Right atrium auricular region (tissue), 2 donors: ENCODE data around the gene IP6K2. TPM values are rescaled to one million over a fixed set of nuclear protein-coding genes. Genes with fewer than 3 reads are reported as not detected.

Source experiments
- DNase-seq: peaks from one replicate; pipeline ENCODE4 v3.0.0-alpha.2; 2019; ENCODE audit warnings: low spot score
- H3K27ac ChIP-seq, 2 donors: fragments of 200-600 bp; sonication (generic); 1 replicate in 1 of 2; 2 replicates in 1 of 2; pipeline ENCODE4 v1.5.1; 2016 to 2019
- H3K27me3 ChIP-seq, 2 donors: fragments of 200-600 bp; sonication (generic); one replicate each; pipeline versions ENCODE4 v1.5.1 to v1.6.0; 2017 to 2019
- H3K36me3 ChIP-seq: fragments of 200-600 bp; sonication (generic); one replicate; pipeline ENCODE4 v1.5.1; 2016
- H3K4me1 ChIP-seq, 2 donors: fragments of 200-600 bp; sonication (generic); one replicate each; pipeline versions ENCODE4 v1.5.1 to v1.6.0; 2017 to 2019
- H3K4me3 ChIP-seq, 2 donors: fragments of 200-600 bp; sonication (generic); 1 replicate in 1 of 2; 2 replicates in 1 of 2; pipeline ENCODE4 v1.5.1; 2017 to 2019; ENCODE audit warnings: mild to moderate bottlenecking in 1 of 2, moderate library complexity in 1 of 2
- H3K9me3 ChIP-seq, 2 donors: fragments of 200-600 bp; sonication (generic); one replicate each; pipeline ENCODE4 v1.5.1; 2019
- CTCF ChIP-seq, 2 donors: fragments of 200-600 bp; sonication (generic); IDR thresholded peaks; one replicate each; pipeline ENCODE4 v1.5.1; 2019; ENCODE audit warnings: antibody characterized with exemption in 2 of 2
- total RNA-seq, 2 donors: library from RNA; depleted of rRNA; stranded (reverse); fragments of >200 nt; gene quantifications; one replicate each; pipeline ENCODE4 v1.1.0, GENCODE V29; 2016

The IP6K2 gene
- total RNA-seq, 2 donors from 2014 or later = 35.7 to 39.6 TPM

GRCh38 chr3:48700731-48701405 is 16.2 kb downstream of the IP6K2 start:
- H3K36me3 ChIP-seq = peaks cover 8% of the 10 kb centered on the region
- peaks cover 0 to 33% of the 10 kb centered on the region in 2 donors for H3K4me1 ChIP-seq
- DNase-seq = no peak
- no peak overlapping the region for H3K4me3 ChIP-seq
- H3K27me3 ChIP-seq = no peaks in the 10 kb centered on the region
- no peaks in the 10 kb centered on the region for H3K9me3 ChIP-seq
- no peak for TF ChIP-seq CTCF (IDR thresholded peaks at IDR 0.05)
- H3K27ac ChIP-seq = no peak overlapping the region

DNA sequence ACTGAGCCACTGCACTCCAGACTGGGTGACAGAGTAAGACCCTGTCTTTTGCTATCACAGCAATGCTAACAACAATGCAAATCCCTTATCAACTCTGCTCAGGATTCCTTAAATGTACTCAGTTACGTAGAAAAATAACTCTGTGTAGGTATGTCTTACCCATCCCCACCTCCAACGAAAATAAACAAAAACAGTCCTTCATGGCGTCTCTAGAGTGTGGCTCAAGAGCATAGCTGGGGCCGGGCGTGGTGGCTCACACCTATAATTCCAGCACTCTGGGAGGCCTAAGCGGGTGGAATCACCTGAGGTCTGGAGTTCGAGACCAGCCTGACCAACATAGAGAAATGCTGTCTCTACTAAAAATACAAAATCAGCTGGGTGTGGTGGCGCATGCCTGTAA is 18.1 kb downstream of the IP6K2 start:
- peaks cover 0 to 50% of the 10 kb centered on the region in 2 donors for H3K4me1 ChIP-seq

DNA sequence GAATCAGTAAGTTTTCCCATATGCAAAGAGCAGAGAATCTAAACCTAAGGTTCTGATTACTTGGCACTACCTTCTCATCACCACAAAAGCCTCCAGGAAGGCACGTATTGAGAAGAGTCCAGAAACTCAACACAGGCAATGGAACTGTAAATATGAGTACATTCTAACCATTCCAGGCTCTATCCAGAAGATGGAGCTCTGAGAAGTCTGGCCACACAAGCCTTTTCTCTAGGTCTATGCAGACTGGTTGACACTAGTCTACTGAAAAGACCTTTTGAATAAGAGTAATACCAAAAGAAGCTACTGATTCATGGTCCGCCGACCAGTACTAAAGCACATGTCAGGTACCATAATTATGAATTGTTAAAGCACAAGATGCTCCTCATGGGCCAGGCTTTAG is 19.1 kb downstream of the IP6K2 start:
- Histone ChIP-seq H3K4me1 (peaks cover 0 to 47% of the 10 kb centered on the region in 2 donors), H3K4me3 (no peak overlapping the region), H3K27ac (no peak overlapping the region), H3K27me3 (no peaks in the 10 kb centered on the region), H3K9me3 (no peaks in the 10 kb centered on the region), H3K36me3 (peaks cover 28% of the 10 kb centered on the region)
- no peak for TF ChIP-seq CTCF (IDR thresholded peaks at IDR 0.05)
- DNase-seq = no peak

More for the DNA sequence above, 18.1 kb downstream of the IP6K2 start:
- TF ChIP-seq CTCF (IDR thresholded peaks at IDR 0.05) = no peak
- Histone ChIP-seq H3K27me3 (no peaks in the 10 kb centered on the region), H3K27ac (no peak overlapping the region), H3K9me3 (no peaks in the 10 kb centered on the region), H3K36me3 (peaks cover 19% of the 10 kb centered on the region), H3K4me3 (no peak overlapping the region)
- DNase-seq = no peak

GRCh38 chr3:48696601-48697000 is 20.4 kb downstream of the IP6K2 start:
- Histone ChIP-seq H3K9me3 (no peaks in the 10 kb centered on the region), H3K27me3 (no peaks in the 10 kb centered on the region), H3K27ac (no peak overlapping the region), H3K4me1 (peaks cover 0 to 54% of the 10 kb centered on the region in 2 donors), H3K36me3 (peaks cover 42% of the 10 kb centered on the region), H3K4me3 (no peak overlapping the region)
- no peak for DNase-seq
- TF ChIP-seq CTCF (IDR thresholded peaks at IDR 0.05) = no peak

DNA sequence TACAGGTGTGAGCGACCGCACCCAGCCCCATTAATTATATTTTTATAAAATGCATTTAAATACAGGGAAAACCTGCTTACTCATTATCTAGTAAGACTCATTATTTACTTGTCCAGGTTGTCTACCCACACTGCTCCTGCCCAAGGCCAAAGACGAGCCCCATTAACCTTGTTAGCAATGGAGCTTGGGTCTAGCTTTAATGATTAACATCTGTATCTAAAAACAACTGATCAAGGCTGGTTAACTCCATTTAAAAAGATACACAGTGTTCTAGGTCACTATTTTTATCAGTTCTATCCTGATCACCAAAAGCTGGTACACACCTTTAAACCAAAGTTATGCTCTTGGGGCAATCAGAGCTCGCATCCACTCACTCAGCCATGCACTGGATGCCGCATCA is 20.9 kb downstream of the IP6K2 start:
- Histone ChIP-seq H3K4me3 (no peak overlapping the region), H3K36me3 (peaks cover 46% of the 10 kb centered on the region), H3K27me3 (no peaks in the 10 kb centered on the region), H3K9me3 (no peaks in the 10 kb centered on the region), H3K27ac (peak overlapping the region in 1 of 2 donors; percentile 93), H3K4me1 (peaks cover 0 to 54% of the 10 kb centered on the region in 2 donors)
- no peak for TF ChIP-seq CTCF (IDR thresholded peaks at IDR 0.05)
- DNase-seq = no peak

DNA sequence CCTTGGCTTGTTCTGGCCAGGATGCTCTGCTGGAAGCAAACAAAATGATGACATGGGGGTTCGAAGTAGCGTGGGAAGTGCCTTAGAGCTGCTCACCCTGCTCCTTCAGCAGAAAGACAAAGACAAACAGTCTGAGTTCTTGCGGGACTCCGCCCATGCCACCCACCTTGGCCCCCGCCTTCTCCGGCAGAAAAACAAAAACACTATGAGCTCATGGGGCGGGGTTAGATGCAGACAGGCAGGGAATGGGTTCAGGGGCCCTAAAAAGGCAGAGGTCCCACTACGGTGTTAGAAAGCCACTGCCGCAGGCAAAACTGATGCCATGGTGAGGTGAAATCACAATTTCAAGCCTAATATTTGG is 21.6 kb downstream of the IP6K2 start:
- DNase-seq = peak; percentile 87
- Histone ChIP-seq H3K36me3 (peaks cover 54% of the 10 kb centered on the region), H3K27me3 (no peaks in the 10 kb centered on the region), H3K4me1 (peaks cover 0 to 48% of the 10 kb centered on the region in 2 donors), H3K9me3 (no peaks in the 10 kb centered on the region), H3K4me3 (peak overlapping the region; percentile 45 to 49), H3K27ac (peak overlapping the region; percentile 81 to 93)
- no peak for TF ChIP-seq CTCF (IDR thresholded peaks at IDR 0.05)
